Measurements from ENCODE around the gene INPP4A.

Gene INPP4A

DNA sequence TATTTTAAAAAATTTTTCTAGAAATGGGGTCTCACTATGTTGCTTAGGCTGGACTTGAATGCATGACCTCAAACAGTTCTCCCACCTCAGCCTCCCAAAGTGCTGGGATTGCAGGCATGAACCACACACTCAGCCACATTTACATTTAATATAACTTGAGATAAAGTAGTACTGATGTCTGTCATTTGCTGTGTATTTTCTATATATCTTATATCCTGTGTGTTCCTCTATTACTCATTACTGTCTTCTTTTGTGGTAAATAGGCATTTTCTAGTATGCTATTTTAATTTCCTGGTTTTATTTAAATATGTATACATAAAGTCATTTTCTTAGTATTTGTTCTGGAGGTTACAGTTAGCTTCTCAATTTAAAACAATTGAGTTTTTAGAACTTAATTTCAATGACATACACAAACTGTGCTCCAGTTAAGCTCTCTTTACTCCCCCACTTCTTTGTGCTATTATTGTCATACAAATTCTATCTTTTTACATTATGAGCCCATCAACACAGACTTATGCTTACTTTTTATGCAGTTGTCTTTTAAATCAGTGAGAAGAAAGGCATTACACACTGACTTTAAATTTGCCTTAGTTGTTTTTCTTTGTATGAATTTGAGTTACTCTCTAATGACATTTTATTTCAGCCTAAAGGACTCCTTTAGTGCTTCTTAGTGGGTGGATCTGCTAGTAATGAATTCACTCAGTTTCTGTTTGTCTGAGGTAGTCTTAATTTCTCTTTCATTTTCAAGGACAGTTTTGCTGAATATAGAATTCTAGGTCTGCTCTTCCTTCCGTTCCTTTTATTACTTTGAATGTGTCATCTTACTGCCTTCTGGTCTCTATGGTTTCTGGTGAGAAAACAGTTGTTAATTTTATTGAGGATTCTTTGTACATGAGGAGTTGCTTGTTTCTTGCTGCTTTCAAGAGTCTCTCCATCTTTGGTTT, 6.2 kb upstream of the INPP4A start:
- peak; percentile 18 for DNase-seq (ENCODE audit: low spot score)

DNA sequence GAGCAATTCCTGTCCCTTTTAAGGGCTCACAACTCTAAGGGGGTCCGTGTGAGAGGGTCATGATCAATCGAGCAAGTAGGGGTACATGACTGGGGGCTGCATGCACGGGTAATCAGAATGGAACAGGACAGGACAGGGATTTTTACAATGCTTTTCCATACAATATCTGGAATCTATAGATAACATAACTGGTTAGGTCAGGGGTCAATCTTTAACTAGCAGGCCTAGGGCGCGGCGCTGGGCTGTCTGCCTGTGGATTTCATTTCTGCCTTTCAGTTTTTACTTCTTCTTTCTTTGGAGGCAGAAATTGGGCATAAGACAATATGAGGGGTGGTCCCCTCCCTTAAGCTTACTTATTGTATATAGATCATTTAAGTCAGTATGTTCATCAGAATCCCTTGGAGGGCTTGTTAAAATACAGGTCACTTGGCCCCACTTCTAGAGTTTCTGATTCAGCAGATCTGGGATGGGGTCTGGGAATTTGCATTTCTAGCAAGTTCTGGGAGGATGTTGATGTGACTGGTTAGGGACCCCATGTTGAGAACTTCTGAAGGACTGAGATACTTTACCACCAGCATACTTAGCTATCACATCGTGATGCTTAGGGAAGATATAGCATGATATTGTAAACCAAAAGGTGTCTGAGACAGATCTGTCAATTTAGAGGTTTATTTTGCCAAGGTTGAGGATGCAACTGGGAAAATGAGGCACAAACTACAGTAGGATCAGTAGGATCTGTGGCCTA, 2.8 kb upstream of the INPP4A start:
- DNase-seq (ENCODE audit: low spot score), result no peak

DNA sequence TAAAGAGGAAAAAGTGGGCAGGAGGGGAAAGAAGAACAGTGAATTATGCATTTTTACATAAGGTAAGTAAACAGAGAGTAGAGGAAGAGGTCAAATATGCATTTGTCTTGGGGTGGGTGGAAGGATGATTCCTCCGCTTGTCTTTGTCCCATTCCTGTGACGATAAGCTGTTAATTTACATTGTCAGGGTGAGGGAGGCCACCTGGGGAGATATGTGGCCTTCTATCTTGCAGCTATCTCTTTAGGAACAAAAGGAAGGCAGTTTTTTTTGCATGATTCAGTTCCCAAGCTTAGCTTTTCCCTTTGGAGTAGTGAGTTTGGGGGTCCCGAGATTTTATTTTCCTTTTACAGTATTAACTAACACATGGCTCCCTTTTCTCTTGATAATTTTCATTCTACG, 2.2 kb upstream of the INPP4A start:
- no peak for DNase-seq (ENCODE audit: low spot score)

DNA sequence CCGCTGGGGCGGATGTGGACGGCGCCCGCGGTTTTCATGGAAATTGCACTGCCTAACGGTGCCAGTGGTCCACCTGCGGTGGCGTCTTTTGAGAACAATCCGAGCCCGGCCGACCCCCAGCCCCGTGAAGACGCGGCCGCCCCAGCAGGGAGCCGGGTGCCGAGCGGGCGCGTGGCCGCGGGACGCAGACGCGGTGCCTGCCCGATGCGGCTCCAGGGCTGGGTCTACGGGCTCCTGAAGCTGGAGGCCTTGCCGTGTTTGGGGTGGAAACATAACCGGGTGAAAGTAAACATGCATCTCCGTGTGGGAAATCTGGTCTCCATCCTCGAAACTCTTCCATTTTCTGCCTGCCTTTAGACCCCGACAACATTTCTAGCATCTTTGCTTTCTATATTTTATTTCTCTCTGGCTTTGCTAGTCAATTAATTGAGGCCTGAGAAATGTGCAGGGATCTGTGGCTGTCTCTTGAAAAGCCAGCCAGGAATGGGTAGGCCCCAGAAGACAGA, 572 bp downstream of the INPP4A start:
- peak; percentile 16 for DNase-seq (ENCODE audit: low spot score)

DNA sequence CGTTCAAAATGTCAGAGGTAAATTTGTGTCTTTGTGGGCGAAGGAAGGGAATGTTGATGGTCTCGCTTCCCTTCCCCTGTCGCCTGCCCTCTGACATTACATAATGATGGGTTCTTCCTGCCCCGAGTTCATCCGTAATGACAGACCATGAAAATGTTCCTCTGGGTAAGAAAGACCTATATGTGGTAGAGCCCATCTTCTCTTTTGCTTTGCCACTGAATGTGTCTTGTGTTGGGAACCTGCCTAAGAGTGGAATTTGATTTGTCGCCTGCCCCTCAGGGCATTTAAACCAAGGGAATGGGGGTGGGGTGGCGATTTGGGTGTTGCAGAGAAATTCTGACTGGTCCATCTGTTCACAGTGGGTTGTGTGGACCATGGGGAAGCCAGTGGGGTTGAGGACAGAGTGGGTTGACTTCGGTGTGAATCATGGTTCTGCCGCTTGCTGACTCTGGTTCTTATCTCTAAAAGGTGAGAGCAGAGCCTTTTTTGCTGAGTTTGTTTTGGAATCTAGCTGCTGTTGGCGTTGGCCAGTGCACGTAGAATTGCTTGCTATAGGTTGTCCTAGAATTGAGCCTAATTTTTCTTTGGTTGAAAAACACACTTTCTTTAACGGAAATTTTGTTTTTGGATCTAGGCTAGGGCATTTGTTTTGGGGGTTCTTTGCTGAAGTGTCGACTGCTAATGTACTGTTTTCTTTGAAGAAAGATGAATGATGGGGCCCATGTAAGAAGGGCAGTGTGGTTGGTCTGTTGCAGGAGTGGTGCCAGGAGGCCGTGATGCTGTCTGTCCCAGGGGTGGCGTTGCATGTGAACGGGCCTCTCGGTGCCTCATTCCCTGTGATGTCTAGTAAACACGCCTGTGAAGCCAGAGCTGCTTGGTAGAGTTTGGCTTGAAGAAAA, 1.3 kb downstream of the INPP4A start:
- DNase-seq (ENCODE audit: low spot score), result peak; percentile 28

DNA sequence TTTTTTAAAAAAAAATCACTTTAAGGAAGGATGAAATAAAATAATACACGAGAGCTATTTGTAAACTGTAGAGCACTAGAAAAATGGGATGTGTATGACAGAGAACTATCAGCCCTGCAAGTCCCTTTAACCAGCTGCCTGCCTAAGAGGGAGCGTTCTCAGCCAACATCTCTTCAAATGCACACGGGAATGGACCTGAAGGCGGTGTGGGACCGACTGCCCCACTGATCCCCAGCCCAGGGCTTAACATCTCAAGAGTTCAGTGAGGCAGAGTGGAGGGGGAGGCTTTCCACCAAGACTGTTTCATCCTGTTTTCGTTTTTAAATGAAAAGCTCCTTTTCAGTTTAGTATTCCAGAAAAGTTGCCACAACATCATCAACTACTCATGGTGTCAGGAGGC, 2.2 kb downstream of the INPP4A start:
- DNase-seq (ENCODE audit: low spot score), result no peak

DNA sequence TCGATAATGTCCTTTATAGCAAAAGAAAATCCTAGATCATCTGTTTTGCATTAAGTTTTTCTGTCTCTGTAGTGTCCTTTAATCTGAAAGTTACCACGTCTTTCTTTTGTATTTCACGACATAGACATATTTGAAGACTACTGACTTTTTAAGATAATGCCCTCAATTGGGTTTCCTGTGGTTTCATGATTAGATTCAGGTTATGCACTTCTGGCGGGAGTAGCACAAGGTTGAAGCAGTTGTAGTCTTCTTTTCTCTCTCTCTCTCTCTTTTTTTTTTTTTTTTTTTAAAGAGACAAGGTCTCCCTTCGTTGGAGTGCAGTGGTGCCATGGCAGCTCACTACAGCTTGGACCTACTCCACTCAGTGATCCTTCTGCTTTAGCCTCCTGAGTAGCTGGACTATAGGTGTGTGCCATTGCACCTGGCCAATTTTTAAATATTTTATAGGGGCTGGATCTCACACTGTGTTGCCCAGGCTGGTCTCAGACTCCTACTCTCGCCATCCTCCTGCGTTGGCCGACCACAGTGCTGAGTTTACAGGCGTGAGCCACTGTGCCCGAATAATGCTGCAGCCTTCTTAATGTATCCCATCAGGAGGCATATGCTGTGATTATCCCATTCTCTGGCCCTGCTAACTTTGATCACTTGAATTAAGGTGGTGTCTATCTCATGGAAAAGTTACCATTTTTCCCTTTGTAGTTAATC, 3.9 kb downstream of the INPP4A start:
- DNase-seq (ENCODE audit: low spot score), result no peak

DNA sequence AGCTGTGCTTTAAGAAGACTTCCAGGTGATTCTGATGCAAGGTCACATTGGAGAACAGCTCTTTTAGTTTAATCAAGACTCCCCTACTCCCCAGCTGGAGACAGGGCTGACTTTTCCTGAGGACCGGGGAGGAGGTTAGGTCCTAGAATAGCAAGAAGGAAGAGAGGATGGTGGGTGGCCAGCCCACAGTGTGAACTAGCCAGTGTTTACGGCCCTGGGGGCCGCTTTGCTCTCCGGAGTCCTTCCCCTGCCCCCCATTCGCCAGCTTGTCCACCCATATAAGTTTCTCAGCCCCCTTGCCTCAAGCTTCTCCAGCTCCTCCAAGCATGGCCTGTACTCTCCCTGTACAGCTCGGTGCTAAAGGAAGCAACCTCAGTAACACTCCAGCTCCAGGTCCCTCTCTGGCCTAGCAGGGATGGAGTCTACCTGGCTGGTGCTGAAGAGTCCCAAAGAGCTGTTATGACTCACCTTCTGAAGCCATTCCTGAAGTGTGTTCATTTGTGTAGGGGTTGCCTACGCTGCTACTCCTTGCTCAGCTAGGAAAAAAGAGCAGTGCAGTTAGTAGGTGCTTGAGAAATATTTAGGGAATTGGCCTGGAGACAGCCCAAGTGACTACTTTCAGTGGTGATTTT, 7.9 kb downstream of the INPP4A start:
- DNase-seq (ENCODE audit: low spot score), result no peak

DNA sequence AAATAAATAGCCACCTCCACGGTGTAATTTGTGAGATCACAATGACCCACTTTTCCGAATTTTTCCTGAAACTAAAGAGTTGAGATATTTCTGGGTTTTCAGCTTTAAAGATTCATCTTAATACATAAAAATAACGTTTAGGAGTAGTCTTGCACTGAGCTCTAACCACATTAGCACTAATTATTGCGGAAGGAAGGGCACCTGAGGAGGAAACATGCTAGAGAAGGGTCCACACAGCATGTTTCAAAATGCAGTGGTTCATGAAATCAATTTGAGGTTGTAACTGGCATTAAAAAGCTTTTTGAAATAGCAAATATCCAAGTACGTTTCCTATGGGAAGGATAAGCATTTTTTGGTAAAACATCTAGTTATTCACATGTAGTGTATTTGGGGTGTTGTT, 8.4 kb downstream of the INPP4A start:
- DNase-seq (ENCODE audit: low spot score), result no peak

DNA sequence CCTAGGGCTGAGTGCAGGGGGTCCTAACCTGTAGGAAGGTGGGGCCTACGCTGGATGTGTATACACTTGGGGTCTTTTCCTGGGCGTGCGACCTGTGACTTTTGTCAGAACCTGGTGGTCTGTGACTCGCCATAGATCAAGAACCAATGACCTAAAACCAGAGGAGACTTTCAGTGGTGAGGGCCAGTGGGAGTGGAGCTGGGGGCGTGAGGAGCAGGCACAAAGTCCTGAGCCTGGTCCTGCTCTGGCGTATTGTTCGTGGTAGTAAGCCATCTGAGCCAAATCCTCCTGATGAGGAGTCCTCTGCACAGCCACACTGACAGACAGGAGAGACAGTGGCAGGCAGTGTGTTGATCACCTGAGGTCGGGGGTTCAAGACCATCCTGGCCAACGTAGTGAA, 8.9 kb downstream of the INPP4A start:
- no peak for DNase-seq (ENCODE audit: low spot score)

DNA sequence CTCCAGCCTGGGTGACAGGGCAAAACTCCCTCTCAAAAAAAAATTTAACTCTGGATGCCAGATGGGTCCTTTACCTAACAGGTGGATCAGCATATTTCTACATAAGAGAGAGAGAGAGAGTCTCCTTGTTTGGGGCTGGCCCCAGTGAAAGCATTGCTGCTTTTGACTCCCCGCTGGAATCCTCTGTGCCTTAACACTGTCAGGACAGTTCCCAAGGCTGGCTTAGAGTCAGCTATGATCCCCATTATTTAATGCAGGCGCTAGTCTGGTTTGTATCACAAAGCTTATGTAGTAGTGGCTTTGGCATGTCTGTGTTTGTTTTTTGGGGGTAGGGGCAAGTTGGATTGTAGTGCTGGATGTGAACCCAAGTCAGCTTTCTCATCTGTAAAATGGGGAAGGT, 9.4 kb downstream of the INPP4A start:
- DNase-seq (ENCODE audit: low spot score), result no peak

DNA sequence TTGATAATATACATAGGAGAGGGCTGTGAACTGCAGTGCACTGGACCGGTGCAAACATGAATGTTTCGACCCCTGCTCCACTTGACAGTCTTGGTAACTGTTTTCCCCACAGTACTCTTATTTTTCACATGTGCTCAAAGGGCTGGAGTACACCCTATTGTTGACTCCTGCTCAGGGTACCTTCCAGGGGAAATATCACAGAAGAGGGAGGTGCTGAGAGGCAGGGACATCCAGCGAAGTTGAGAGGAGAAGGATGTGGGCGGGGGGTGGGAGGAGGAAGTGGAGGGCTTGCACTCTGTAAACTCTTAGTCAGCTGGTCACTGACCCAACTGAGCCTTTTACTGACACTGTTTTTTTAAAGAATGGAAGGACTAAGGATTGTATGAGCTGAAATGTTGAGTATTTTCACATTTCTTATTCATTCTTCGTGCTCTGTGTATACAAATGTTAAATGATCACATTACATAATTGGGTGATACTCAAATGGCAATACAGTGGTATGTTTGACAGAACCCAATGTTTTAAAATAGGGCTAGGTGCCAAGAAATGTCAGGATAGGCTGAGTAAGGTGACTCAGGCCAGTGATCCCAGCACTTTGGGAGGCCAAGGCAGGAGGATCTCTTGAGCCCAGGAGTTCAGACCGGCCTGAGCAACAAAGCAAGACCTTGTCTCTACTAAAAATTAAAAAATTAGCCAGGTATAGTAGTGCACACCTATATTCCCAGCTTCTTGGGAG, 10.0 kb downstream of the INPP4A start:
- no peak for DNase-seq (ENCODE audit: low spot score)

DNA sequence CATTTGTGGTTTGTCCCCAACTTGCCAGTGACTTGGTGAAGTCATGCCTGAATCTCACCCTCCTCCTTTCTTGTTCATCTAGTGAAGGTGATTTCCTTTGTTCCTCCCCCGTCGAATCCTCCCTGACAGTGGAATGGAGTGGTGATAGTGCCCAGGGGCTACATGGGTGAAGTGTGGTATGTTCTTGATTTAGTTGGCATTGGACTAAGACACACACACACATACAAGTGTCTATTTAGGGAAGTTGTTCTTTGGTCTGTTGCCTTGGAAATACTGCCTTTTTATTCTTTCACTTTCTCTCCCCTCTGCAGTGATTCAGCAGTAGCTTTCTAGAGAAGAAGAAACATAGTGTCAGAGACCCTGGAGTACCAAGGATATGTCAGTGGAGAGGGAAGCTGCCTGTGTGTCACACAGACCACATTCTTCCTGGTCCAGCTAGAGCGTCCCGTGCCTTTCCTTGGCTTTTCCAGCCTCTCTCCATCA, 10.9 kb downstream of the INPP4A start:
- DNase-seq (ENCODE audit: low spot score), result no peak

DNA sequence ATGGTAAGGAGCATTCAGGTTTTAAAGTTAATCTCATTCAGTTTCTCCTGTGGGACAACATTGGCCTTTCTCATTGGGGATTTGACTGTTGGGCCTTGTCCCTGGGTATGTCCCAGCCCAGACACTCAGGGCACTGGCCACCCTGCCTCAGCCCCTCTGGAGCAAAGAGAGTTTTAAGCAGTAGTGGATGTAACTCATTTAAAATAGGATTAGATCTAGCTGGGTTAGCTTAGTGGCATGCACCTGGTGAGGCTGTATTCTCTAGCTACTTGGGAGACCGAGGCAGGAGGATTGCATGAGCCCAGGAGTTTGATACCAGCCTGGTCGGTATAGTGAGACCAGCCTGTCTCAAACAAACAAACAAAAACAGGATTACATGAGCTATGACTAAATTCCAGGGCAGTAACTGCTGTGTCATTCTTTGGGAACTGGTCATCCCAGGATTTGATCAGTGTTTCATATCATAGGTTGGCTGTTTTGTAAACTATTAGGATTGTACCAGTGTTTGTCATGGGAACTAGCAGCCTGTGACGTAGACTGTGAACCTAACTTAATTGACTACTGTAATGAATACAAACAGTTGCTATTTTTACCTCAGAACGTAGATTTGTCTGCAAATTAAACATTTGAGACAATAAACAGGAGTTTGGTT, 12.5 kb downstream of the INPP4A start:
- DNase-seq (ENCODE audit: low spot score), result peak; percentile 65

DNA sequence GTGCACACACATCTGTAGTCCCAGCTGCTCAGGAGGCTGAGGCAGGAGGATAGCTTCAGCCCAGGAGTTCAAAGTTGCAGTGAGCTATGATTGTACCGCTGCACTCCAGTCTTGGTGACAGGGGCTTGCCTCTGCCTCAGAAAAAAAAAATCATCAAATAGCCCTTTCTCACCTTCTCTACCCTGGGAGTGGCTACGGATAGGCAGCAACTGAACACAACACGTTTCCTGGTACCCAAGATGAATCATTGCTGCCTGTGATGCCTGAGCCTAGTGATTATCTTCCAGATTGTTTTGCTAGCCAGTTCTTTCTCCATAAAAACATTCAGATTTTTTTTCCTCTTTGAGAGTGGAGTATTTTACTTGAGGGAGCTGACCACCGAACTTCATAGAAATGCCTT, 13.5 kb downstream of the INPP4A start:
- DNase-seq (ENCODE audit: low spot score), result no peak

DNA sequence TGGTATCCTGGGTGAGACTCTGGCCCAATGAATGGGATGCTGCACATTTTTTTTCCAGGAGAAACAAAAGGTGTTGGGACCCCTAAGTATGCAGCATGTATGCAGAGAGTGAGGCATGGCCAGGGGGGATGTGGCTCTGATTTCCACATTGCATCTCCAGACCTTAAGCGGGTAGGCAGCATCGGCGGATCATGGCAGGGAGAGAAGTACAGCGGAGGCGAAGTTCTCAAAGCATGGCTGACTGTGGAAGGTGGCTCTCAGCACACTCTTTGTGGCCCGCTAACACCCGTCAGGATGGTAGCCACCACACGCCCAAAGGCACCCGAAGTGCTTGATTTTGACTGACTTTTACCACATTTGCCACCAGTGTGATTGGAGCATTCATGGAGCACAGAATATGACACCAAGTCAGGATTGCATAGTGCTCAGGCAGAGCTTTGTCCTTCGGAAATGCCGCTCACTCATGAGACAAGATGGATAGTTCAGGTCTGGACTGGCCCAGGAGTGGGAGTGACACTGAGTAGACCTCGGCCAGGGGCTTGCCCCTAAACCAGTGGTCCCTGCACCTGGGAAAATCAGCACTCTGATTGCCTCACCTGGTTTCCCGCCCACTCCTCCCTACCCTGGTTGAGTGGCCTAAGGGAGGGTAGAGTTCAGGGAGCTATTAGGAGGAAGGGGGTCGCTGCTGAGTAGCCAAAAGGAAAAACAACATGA, 14.2 kb downstream of the INPP4A start:
- DNase-seq (ENCODE audit: low spot score), result no peak

DNA sequence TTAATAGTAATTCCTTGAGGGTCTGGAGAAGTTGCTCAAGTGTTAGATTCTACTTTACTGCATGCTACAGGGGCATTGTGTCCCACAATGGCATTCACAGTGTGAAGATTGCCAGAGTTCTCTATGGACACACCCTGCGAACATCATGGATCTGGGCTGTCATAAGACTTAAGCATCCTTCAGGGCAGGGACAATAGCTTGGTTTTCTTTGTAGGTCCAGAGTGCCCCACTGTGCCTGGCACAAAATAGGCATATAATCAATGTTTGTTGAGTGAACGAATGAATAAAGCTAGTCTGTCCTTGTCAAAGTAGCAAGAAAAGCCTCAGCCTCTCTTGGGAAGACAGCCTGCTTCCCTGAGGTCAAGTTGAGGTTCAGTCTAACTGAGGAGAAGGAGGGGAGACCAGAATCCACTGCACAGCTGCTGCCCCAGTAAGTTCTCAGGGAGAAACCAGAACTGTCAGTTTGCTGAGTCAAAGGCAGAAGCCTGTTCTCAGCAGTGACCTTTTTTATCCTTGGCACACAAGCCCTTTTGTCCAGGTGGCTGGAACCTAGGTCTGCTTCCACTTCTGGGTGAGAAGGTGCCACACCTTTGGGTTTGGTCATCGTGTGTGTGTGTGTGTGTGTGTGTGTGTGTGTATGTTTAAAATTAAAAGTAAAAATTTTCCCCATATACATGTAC, 15.0 kb downstream of the INPP4A start:
- no peak for DNase-seq (ENCODE audit: low spot score)
